NCI-H1105 (cell line): ENCODE results near the gene DIPK1B.
"Not testable (repeated sequence)": the region's sequence is repeated elsewhere in the genome, so short reads cannot be mapped to it uniquely, and the experiment has no call there.

ENCODE experiments used
- DNase-seq: peaks from one replicate; lab custom pipeline; 2025; lab: John Stamatoyannopoulos, UW

Gene DIPK1B

GRCh38 chr9:136753371-136754058 is 41.1 kb downstream of the DIPK1B start:
- DNase-seq, result no peak

- peak; percentile 18 for DNase-seq
These were observed 41.7 kb downstream of the DIPK1B start for GRCh38 chr9:136754059-136754572.

GRCh38 chr9:136754626-136755301 is 42.4 kb downstream of the DIPK1B start:
- DNase-seq, result no peak

- DNase-seq, result not testable (repeated sequence)
These were observed 43.1 kb downstream of the DIPK1B start for GRCh38 chr9:136755302-136756133.

GRCh38 chr9:136756134-136756438 is 43.7 kb downstream of the DIPK1B start:
- no peak for DNase-seq

- DNase-seq, result no peak
These were observed 44.5 kb downstream of the DIPK1B start for GRCh38 chr9:136756836-136757235.

GRCh38 chr9:136757328-136757727 is 45.0 kb downstream of the DIPK1B start:
- DNase-seq, result no peak

GRCh38 chr9:136757751-136758140 is 45.4 kb downstream of the DIPK1B start:
- DNase-seq, result no peak

- no peak for DNase-seq
These were observed 46.6 kb downstream of the DIPK1B start for GRCh38 chr9:136759001-136759400.

- DNase-seq, result no peak
These were observed 47.3 kb downstream of the DIPK1B start for GRCh38 chr9:136759436-136760325.

GRCh38 chr9:136760424-136760823 is 48.1 kb downstream of the DIPK1B start:
- DNase-seq, result no peak

- not testable (repeated sequence) for DNase-seq
These were observed 48.6 kb downstream of the DIPK1B start for GRCh38 chr9:136760834-136761544.

GRCh38 chr9:136761545-136761981 is 49.2 kb downstream of the DIPK1B start:
- DNase-seq, result no peak

- DNase-seq, result no peak
These were observed 49.9 kb downstream of the DIPK1B start for GRCh38 chr9:136762221-136762691.

GRCh38 chr9:136762915-136763648 is 50.7 kb downstream of the DIPK1B start:
- DNase-seq, result no peak

GRCh38 chr9:136763649-136764035 is 51.3 kb downstream of the DIPK1B start:
- DNase-seq, result no peak

- DNase-seq, result no peak
These were observed 52.0 kb downstream of the DIPK1B start, which contains the start of gene LCN15 for GRCh38 chr9:136764301-136764891. LCN15 (minus strand) TSS chr9:136764518; CDS start chr9:136764488, 30 bp downstream.

GRCh38 chr9:136765041-136765440 is 52.7 kb downstream of the DIPK1B start:
- no peak for DNase-seq

- not testable (repeated sequence) for DNase-seq
These were observed 53.5 kb downstream of the DIPK1B start for GRCh38 chr9:136765745-136766409.
